ENCODE results near the gene F8.

DNA sequence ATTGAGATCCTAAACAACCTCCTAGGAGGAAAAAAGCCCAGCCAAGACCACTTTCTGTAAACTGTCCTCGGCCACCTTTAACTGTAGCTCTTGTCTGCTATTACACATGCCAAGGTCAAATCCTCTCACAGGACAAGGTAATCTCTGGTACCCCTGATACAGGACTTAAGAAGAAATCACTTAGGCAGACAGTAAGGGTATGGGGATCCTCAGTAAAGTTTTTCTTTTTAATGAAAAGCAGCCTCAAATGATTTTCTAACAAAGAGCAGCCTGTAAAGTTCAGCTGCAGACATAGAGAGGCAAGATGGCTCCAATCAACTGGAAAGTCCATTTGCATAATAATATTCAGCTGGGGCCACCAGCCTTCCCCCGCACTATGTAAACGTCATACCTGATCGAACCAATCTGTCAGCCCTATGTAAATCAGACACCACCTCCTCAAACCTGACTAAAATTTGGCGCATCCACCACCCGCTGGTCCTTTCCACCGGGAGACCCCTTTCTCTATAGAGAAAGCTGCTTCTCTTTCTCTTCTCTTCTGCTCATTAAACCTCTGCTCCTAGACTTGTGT, 202.7 kb downstream of the F8 start:
- TF ChIP-seq, protein P1, sequence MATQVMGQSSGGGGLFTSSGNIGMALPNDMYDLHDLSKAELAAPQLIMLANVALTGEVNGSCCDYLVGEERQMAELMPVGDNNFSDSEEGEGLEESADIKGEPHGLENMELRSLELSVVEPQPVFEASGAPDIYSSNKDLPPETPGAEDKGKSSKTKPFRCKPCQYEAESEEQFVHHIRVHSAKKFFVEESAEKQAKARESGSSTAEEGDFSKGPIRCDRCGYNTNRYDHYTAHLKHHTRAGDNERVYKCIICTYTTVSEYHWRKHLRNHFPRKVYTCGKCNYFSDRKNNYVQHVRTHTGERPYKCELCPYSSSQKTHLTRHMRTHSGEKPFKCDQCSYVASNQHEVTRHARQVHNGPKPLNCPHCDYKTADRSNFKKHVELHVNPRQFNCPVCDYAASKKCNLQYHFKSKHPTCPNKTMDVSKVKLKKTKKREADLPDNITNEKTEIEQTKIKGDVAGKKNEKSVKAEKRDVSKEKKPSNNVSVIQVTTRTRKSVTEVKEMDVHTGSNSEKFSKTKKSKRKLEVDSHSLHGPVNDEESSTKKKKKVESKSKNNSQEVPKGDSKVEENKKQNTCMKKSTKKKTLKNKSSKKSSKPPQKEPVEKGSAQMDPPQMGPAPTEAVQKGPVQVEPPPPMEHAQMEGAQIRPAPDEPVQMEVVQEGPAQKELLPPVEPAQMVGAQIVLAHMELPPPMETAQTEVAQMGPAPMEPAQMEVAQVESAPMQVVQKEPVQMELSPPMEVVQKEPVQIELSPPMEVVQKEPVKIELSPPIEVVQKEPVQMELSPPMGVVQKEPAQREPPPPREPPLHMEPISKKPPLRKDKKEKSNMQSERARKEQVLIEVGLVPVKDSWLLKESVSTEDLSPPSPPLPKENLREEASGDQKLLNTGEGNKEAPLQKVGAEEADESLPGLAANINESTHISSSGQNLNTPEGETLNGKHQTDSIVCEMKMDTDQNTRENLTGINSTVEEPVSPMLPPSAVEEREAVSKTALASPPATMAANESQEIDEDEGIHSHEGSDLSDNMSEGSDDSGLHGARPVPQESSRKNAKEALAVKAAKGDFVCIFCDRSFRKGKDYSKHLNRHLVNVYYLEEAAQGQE (IDR thresholded peaks at IDR 0.05; ENCODE audit: low read depth): no peak
- TF ChIP-seq FOXM1 (IDR thresholded peaks at IDR 0.05; ENCODE audit: borderline replicate concordance, low read depth): no peak
- TF ChIP-seq, protein P2, sequence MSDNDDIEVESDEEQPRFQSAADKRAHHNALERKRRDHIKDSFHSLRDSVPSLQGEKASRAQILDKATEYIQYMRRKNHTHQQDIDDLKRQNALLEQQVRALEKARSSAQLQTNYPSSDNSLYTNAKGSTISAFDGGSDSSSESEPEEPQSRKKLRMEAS (IDR thresholded peaks at IDR 0.05): no peak
- no peak for TF ChIP-seq ZBTB7A (IDR thresholded peaks at IDR 0.05; ENCODE audit: low read depth)
- no peak for TF ChIP-seq YY1 (IDR thresholded peaks at IDR 0.05; ENCODE audit: low read depth)
- TF ChIP-seq TAF1 (IDR thresholded peaks at IDR 0.05; ENCODE audit: low read depth): no peak
